Measurements from ENCODE around the gene SLC13A1.

DNA sequence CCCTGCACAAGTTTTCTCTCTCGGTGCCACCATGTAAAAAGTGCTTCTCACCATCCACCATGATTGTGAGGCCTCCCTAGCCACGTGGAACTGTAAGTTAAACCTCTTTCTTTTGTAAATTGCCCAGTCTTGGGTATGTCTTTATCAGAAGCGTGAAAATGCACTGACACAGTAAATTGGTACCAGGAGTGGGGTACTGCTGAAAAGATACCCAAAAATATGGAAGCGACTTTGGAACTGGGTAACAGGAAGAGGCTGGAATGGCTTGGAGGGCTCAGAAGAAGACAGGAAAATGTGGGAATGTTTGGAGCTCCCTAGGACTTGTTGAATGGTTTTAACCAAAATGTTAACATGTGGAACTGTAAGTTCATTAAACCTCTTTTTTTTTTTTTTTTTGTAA lies 15.6 kb upstream of the SLC13A1 start:
- TF ChIP-seq SMAD5 (IDR thresholded peaks at IDR 0.05; ENCODE audit: low read depth) (no peak), MEF2B (IDR thresholded peaks at IDR 0.05; ENCODE audit: partially characterized antibody, poor library complexity, severe bottlenecking) (no peak)

Measured in GM12878 (cell line).